ENCODE data around the gene TNFAIP8L1. TPM values are rescaled to one million over a fixed set of nuclear protein-coding genes. Genes with fewer than 3 reads are reported as not detected.

The TNFAIP8L1 gene
- total RNA-seq, 1 donor from 2014 or later: 5.9 TPM

GRCh38 chr19:4652075-4652474 is 12.8 kb downstream of the TNFAIP8L1 start:
- no peak overlapping the region for H3K4me3 Mint-ChIP-seq (ENCODE audit: unreplicated experiment)
- H3K4me1 Mint-ChIP-seq (ENCODE audit: unreplicated experiment): peaks cover 10% of the 10 kb centered on the region
- peaks cover 4% of the 10 kb centered on the region for H3K36me3 Mint-ChIP-seq (ENCODE audit: unreplicated experiment)
- H3K9me3 Mint-ChIP-seq (ENCODE audit: unreplicated experiment): no peaks in the 10 kb centered on the region
- no peak for DNase-seq (ENCODE audit: extremely low spot score, unreplicated experiment)
- H3K27me3 Mint-ChIP-seq (ENCODE audit: unreplicated experiment): no peaks in the 10 kb centered on the region
- TF ChIP-seq CTCF (IDR thresholded peaks at IDR 0.05): no peak
- H3K27ac Mint-ChIP-seq (ENCODE audit: unreplicated experiment): no peak overlapping the region

DNA sequence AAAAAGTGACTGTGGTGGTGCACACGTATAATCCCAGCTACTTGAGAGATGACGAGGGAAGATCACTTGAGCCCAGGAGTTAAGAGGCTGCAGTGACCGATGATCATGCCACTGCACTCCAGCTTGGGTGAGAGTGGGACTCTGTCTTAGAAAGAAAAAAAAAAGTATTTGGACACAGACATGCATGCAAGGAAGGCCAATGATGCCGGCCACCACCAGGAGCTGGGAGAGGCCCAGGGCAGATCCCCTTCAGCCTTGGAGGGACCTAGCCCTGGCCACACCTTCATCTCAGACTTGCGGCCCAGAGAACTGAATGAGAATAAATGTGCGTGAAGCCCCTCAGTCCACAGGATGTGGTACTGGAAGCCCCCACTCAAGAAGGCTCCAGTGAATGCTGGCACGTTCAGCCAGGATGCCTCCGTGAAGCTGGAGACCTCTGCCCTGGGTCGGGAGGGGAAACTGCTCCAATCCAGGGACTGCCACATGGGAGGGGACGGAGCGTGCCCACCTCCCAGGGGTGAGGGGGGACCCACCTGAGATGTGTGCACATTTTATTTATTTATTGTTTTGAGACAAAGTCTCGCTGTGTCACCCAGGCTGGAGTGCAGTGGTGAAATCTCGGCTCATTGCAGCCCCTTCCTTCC is 14.6 kb downstream of the TNFAIP8L1 start:
- no peak overlapping the region for H3K4me3 Mint-ChIP-seq (ENCODE audit: unreplicated experiment)
- no peak overlapping the region for H3K27ac Mint-ChIP-seq (ENCODE audit: unreplicated experiment)
- peaks cover 2% of the 10 kb centered on the region for H3K4me1 Mint-ChIP-seq (ENCODE audit: unreplicated experiment)
- H3K27me3 Mint-ChIP-seq (ENCODE audit: unreplicated experiment): no peaks in the 10 kb centered on the region
- no peak for DNase-seq (ENCODE audit: extremely low spot score, unreplicated experiment)
- no peak for TF ChIP-seq CTCF (IDR thresholded peaks at IDR 0.05)
- peaks cover 11% of the 10 kb centered on the region for H3K36me3 Mint-ChIP-seq (ENCODE audit: unreplicated experiment)
- H3K9me3 Mint-ChIP-seq (ENCODE audit: unreplicated experiment): no peaks in the 10 kb centered on the region

- no peak for DNase-seq (ENCODE audit: extremely low spot score, unreplicated experiment)
- Mint-ChIP-seq H3K4me1 (ENCODE audit: unreplicated experiment) (no peaks in the 10 kb centered on the region), H3K36me3 (ENCODE audit: unreplicated experiment) (peaks cover 15% of the 10 kb centered on the region), H3K27me3 (ENCODE audit: unreplicated experiment) (no peaks in the 10 kb centered on the region), H3K4me3 (ENCODE audit: unreplicated experiment) (no peak overlapping the region), H3K9me3 (ENCODE audit: unreplicated experiment) (no peaks in the 10 kb centered on the region), H3K27ac (ENCODE audit: unreplicated experiment) (no peak overlapping the region)
- no peak for TF ChIP-seq CTCF (IDR thresholded peaks at IDR 0.05)
Measured at GRCh38 chr19:4654437-4655361, 15.4 kb downstream of the TNFAIP8L1 start.

- Mint-ChIP-seq H3K4me3 (ENCODE audit: unreplicated experiment) (no peak overlapping the region), H3K9me3 (ENCODE audit: unreplicated experiment) (no peaks in the 10 kb centered on the region), H3K27me3 (ENCODE audit: unreplicated experiment) (no peaks in the 10 kb centered on the region), H3K27ac (ENCODE audit: unreplicated experiment) (no peak overlapping the region), H3K4me1 (ENCODE audit: unreplicated experiment) (no peaks in the 10 kb centered on the region), H3K36me3 (ENCODE audit: unreplicated experiment) (peaks cover 20% of the 10 kb centered on the region)
- DNase-seq (ENCODE audit: extremely low spot score, unreplicated experiment): no peak
- no peak for TF ChIP-seq CTCF (IDR thresholded peaks at IDR 0.05)
Measured at GRCh38 chr19:4656102-4656501, 16.8 kb downstream of the TNFAIP8L1 start.

DNA sequence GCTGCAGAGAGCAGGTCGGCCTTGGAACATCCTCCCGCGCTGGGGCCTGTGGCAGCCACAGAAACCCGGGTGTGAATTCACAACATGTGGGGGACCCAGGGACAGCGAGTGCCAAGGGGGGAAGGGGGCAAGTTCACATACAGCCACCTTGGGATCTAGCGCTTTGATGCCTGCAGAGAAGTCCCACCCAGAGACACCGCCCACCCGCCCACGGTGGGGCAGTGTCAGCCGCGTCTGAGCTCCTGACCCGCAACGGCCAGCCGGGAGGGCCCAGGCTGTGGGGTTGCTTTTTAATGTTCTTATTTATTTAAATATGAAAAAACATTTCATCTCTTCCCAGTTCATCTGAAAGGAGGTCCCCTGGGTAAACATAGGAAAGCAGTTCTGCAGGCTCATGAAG is 17.9 kb downstream of the TNFAIP8L1 start:
- Mint-ChIP-seq H3K36me3 (ENCODE audit: unreplicated experiment) (peaks cover 27% of the 10 kb centered on the region), H3K27ac (ENCODE audit: unreplicated experiment) (no peak overlapping the region), H3K9me3 (ENCODE audit: unreplicated experiment) (no peaks in the 10 kb centered on the region), H3K27me3 (ENCODE audit: unreplicated experiment) (no peaks in the 10 kb centered on the region), H3K4me3 (ENCODE audit: unreplicated experiment) (no peak overlapping the region), H3K4me1 (ENCODE audit: unreplicated experiment) (no peaks in the 10 kb centered on the region)
- TF ChIP-seq CTCF (IDR thresholded peaks at IDR 0.05): no peak
- DNase-seq (ENCODE audit: extremely low spot score, unreplicated experiment): no peak

Data from osteocyte (in vitro differentiated cells).